Right atrium auricular region (tissue), 2 donors: ENCODE data around the gene RASSF3. TPM values are rescaled to one million over a fixed set of nuclear protein-coding genes. Genes with fewer than 3 reads are reported as not detected.
A peak's percentile ranks its signal among the peaks of the same experiment; 100 is the strongest.

Experiments used
- DNase-seq: peaks from one replicate; pipeline ENCODE4 v3.0.0-alpha.2; 2019; ENCODE audit warnings: low spot score
- H3K27ac ChIP-seq, 2 donors: fragments of 200-600 bp; sonication (generic); 1 replicate in 1 of 2; 2 replicates in 1 of 2; pipeline ENCODE4 v1.5.1; 2016 to 2019
- H3K27me3 ChIP-seq, 2 donors: fragments of 200-600 bp; sonication (generic); one replicate each; pipeline versions ENCODE4 v1.5.1 to v1.6.0; 2017 to 2019
- H3K36me3 ChIP-seq: fragments of 200-600 bp; sonication (generic); one replicate; pipeline ENCODE4 v1.5.1; 2016
- H3K4me1 ChIP-seq, 2 donors: fragments of 200-600 bp; sonication (generic); one replicate each; pipeline versions ENCODE4 v1.5.1 to v1.6.0; 2017 to 2019
- H3K4me3 ChIP-seq, 2 donors: fragments of 200-600 bp; sonication (generic); 1 replicate in 1 of 2; 2 replicates in 1 of 2; pipeline ENCODE4 v1.5.1; 2017 to 2019; ENCODE audit warnings: mild to moderate bottlenecking in 1 of 2, moderate library complexity in 1 of 2
- H3K9me3 ChIP-seq, 2 donors: fragments of 200-600 bp; sonication (generic); one replicate each; pipeline ENCODE4 v1.5.1; 2019
- total RNA-seq, 2 donors: library from RNA; depleted of rRNA; stranded (reverse); fragments of >200 nt; gene quantifications; one replicate each; pipeline ENCODE4 v1.1.0, GENCODE V29; 2016
- TF ChIP-seq, protein P1 (sequence below), 2 donors: fragments of 200-600 bp; sonication (generic); IDR thresholded peaks; one replicate each; pipeline ENCODE4 v1.5.1; 2019; ENCODE audit warnings: antibody characterized with exemption in 2 of 2

Gene RASSF3
- total RNA-seq, 2 donors from 2014 or later = 55.4 to 88.4 TPM

DNA sequence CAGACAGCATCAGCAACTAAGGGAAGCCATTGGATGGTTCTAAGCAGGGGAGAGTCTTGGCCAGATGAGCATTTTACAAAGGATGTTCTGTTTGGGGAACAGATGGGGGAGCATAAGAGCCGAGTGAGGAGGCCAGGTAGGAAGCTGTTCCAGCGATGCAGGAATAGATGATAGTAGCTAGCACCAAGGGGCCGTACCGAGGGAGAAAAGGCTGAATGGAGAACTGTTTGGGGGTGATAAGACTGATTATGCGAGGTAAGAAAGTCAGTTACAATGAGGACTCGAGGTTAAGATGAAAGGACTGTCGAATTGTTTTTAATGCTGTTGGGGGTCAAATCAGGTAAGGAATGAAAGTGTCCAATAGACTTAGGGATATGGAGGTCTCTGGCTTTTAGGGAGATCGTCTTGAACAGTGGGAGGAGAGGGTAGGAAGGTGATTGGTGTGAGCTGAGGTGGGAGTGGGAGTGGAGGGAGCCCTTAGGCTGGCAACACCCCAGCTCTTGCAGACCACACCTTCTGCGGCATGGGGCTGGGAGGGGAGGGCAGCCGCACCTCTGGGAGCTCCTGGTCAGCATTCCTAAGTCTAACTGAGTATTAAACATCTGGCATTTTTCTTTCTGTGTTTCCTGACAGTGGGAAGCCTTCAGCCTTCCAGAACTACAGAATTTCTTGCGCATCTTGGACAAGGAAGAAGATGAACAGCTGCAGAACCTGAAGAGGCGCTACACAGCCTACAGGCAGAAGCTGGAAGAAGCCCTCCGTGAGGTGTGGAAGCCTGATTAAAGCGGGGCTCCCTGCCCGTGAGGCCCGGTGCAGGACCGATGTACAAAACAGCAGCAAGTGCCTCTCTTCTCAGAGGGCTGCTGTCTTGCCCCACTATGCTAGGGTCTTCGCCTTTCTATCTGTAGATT is 84.1 kb downstream of the RASSF3 start:
- H3K27ac ChIP-seq = peak overlapping the region in 1 of 2 donors; percentile 8
- H3K36me3 ChIP-seq = peaks cover 25% of the 10 kb centered on the region
- H3K4me3 ChIP-seq = no peak overlapping the region
- H3K27me3 ChIP-seq = no peaks in the 10 kb centered on the region
- DNase-seq = no peak
- TF ChIP-seq, protein P1, sequence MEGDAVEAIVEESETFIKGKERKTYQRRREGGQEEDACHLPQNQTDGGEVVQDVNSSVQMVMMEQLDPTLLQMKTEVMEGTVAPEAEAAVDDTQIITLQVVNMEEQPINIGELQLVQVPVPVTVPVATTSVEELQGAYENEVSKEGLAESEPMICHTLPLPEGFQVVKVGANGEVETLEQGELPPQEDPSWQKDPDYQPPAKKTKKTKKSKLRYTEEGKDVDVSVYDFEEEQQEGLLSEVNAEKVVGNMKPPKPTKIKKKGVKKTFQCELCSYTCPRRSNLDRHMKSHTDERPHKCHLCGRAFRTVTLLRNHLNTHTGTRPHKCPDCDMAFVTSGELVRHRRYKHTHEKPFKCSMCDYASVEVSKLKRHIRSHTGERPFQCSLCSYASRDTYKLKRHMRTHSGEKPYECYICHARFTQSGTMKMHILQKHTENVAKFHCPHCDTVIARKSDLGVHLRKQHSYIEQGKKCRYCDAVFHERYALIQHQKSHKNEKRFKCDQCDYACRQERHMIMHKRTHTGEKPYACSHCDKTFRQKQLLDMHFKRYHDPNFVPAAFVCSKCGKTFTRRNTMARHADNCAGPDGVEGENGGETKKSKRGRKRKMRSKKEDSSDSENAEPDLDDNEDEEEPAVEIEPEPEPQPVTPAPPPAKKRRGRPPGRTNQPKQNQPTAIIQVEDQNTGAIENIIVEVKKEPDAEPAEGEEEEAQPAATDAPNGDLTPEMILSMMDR (IDR thresholded peaks at IDR 0.05) = no peak
- peaks cover 0 to 33% of the 10 kb centered on the region in 2 donors for H3K4me1 ChIP-seq
- no peaks in the 10 kb centered on the region for H3K9me3 ChIP-seq

DNA sequence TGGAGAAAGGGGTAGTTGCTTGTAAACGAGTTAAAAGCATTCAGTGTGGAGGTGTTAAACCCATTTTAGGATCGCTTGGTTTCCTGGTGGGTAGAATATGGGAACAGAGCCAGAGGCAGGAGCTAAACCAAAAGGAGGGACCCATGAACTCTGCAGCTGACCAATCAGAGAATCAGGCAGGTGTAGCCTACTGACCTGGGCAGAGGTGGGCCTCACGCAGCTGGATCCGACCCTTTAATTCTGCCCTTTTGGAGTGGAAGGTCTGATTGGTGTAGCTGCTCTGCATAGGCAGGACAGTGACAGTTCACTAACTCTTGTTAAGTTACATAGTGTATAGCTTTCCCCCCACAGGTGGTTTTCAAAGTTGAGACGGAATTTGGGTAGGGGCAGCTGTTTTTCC is 85.3 kb downstream of the RASSF3 start:
- no peak for DNase-seq
- no peaks in the 10 kb centered on the region for H3K9me3 ChIP-seq
- no peaks in the 10 kb centered on the region for H3K27me3 ChIP-seq
- TF ChIP-seq, protein P1 (IDR thresholded peaks at IDR 0.05) = no peak
- no peak overlapping the region for H3K27ac ChIP-seq
- peaks cover 0 to 33% of the 10 kb centered on the region in 2 donors for H3K4me1 ChIP-seq
- H3K4me3 ChIP-seq = no peak overlapping the region
- H3K36me3 ChIP-seq = peaks cover 25% of the 10 kb centered on the region

DNA sequence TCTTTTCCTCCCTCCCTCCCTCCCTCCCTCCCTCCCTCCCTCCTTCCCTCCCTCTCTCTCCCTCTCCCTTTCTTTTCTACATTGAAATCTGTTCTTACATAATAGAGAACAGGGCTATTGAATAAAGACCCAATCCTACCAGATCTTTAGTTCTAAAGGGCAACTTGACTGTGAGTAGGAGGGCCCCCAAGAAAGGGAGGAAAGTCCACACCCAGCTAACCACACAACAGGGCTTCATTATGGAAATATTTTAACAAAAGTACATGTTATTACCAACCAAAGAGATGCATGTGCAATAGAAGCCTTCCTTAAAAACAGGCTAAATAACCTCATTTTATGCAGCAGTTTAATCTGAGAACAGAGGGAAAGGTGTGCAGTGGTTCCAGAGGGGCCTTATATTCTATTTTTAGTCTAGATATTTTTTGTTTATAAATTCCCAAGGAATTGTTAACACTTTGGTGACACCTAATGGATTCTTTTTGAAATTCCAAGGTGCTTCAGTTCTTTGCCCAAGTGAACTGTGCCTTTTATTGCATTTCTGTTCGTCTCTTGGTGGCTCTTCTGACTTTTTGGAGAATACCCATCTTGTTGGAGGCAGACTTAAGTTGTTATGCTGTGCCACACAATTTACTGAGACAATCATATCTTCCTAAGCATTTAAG is 85.9 kb downstream of the RASSF3 start:
- Histone ChIP-seq H3K9me3 (no peaks in the 10 kb centered on the region), H3K27me3 (no peaks in the 10 kb centered on the region), H3K4me1 (peaks cover 0 to 35% of the 10 kb centered on the region in 2 donors), H3K36me3 (peaks cover 25% of the 10 kb centered on the region), H3K27ac (no peak overlapping the region), H3K4me3 (no peak overlapping the region)
- TF ChIP-seq, protein P1 (IDR thresholded peaks at IDR 0.05) = peak; percentile 13 to 59
- no peak for DNase-seq

DNA sequence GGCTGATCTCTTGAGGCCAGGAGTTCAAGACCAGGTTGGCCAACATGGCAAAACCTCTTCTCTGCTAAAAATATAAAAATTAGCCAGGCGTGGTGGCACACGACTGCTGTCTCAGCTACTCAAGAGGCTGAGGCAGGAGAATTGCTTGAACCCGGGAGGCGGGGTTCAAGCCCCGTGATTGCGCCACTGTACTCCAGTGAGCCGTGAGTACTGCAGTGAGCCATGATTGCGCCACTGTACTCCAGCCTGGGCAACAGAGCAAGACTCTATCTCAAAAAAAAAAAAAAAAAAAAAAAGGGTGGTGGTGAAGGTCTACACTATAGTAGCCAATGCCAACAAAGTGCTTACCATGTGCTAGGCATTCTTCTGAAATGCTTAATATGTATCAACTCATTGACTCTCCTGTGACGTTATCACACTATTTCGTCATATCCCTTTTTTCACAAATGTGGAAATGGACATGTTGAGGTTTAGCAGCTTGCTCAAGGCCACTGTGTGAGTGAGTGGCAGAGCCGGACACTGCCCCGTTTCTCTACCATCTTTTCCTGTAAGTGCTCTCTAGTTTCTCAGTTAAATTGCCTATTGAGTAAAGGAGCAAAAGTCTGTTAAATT is 89.3 kb downstream of the RASSF3 start:
- H3K9me3 ChIP-seq = no peaks in the 10 kb centered on the region
- H3K27ac ChIP-seq = no peak overlapping the region
- no peak for DNase-seq
- H3K27me3 ChIP-seq = no peaks in the 10 kb centered on the region
- TF ChIP-seq, protein P1 (IDR thresholded peaks at IDR 0.05) = no peak
- H3K4me1 ChIP-seq = peaks cover 0 to 20% of the 10 kb centered on the region in 2 donors
- no peak overlapping the region for H3K4me3 ChIP-seq
- peaks cover 11% of the 10 kb centered on the region for H3K36me3 ChIP-seq

DNA sequence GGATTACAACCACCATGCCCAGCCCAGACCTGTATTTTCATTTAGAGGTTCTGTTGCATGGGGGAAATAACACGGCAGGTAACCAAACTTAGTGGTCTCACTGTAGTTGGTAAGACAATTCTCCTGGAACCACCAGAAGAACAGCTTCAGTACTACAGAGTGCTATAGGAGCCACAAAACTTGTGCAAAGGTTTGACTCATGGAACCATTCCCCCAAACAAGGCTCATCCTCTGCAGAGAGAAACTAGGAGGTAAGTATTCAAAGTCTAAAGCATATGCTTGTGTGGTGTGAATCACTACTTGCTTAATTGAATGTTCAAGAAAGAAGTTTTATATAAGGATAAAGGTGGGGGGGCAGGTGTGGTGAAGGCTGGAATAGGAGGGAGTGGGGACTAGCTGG is 90.2 kb downstream of the RASSF3 start:
- no peak overlapping the region for H3K4me3 ChIP-seq
- TF ChIP-seq, protein P1 (IDR thresholded peaks at IDR 0.05) = no peak
- H3K27ac ChIP-seq = no peak overlapping the region
- H3K36me3 ChIP-seq = peaks cover 2% of the 10 kb centered on the region
- no peaks in the 10 kb centered on the region for H3K9me3 ChIP-seq
- DNase-seq = no peak
- H3K27me3 ChIP-seq = no peaks in the 10 kb centered on the region
- peaks cover 0 to 18% of the 10 kb centered on the region in 2 donors for H3K4me1 ChIP-seq
